MM.1S (cell line): ENCODE results near the gene CR2.

Experiments used
- EZH2phosphoT487 ChIP-seq: fragments of 300-600 bp; sonication (generic); IDR thresholded peaks from 2 replicates; pipeline ENCODE4 v1.6.1; 2018; ENCODE audit warnings: antibody characterized with exemption, low read length
- TF ChIP-seq, protein P1 (sequence below): fragments of 300-600 bp; sonication (generic); IDR thresholded peaks from 2 replicates; pipeline ENCODE4 v1.5.1; 2016; ENCODE audit warnings: antibody characterized with exemption, low read length, mixed read lengths

DNA sequence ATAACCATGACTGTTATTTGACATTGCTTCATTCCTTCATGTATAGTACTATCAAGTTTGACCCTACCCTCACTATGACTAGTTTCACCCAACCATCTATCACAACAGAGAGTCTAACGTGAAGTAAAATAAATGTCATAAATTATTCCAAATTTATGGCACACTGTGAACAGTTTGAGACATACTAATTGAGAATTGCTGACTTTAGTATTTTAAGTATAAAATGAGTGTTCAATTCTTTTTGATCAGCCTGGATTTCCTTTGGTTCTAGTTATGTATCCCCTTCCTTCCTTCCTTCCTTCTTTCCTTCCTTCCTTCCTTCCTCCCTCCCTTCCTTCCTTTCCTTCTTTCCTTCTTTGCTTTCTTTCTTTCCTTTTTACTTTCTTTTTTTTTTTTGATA lies 56.3 kb downstream of the CR2 start:
- TF ChIP-seq EZH2phosphoT487 = no peak
- TF ChIP-seq, protein P1, sequence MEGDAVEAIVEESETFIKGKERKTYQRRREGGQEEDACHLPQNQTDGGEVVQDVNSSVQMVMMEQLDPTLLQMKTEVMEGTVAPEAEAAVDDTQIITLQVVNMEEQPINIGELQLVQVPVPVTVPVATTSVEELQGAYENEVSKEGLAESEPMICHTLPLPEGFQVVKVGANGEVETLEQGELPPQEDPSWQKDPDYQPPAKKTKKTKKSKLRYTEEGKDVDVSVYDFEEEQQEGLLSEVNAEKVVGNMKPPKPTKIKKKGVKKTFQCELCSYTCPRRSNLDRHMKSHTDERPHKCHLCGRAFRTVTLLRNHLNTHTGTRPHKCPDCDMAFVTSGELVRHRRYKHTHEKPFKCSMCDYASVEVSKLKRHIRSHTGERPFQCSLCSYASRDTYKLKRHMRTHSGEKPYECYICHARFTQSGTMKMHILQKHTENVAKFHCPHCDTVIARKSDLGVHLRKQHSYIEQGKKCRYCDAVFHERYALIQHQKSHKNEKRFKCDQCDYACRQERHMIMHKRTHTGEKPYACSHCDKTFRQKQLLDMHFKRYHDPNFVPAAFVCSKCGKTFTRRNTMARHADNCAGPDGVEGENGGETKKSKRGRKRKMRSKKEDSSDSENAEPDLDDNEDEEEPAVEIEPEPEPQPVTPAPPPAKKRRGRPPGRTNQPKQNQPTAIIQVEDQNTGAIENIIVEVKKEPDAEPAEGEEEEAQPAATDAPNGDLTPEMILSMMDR = no peak
